ENCODE data around the gene AVEN.

DNA sequence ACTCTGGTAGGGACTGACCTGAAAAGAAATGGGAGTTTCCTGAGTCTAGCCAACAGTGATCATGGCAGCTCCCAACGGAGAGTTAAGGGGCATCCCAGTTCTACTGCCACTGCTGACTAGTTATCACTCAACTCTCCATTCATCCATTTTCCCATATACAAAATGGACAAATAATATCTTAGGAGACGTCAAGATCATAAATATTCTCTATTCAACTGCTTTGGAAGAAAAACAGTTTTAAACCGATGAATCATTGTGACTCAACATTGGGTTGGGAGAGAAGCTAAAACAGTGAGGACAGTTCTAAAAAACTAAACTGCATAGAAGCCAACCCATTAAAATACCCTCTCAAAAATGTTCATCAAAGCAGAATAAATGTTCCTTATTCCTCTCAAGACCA, 128.3 kb downstream of the AVEN start:
- TF ChIP-seq SP2 (IDR thresholded peaks at IDR 0.05; ENCODE audit: extremely low read depth, low read depth, low read length, poor library complexity, severe bottlenecking) (no peak), NR4A1 (CRISPR knock-in tag; IDR thresholded peaks at IDR 0.05) (no peak), NR4A1 (tag; IDR thresholded peaks at IDR 0.05) (no peak), RBFOX2 (IDR thresholded peaks at IDR 0.05; ENCODE audit: low read depth, low read length) (no peak), HDGF (IDR thresholded peaks at IDR 0.05) (no peak), NBN (IDR thresholded peaks at IDR 0.05; ENCODE audit: low read depth) (no peak), POLR2A (conservative IDR thresholded peaks at IDR 0.05) (no peak), EZH2 (IDR thresholded peaks at IDR 0.05; ENCODE audit: borderline replicate concordance, low read depth, low read length) (no peak), NFATC3 (IDR thresholded peaks at IDR 0.05) (no peak), MYNN (IDR thresholded peaks at IDR 0.05) (no peak), MYNN (CRISPR knock-in tag; IDR thresholded peaks at IDR 0.05) (no peak), EGR1 (conservative IDR thresholded peaks at IDR 0.05) (no peak)
